RWPE1 (cell line): ENCODE measurements around the gene WWOX.
"Not testable (repeated sequence)": the region's sequence is repeated elsewhere in the genome, so short reads cannot be mapped to it uniquely, and the experiment has no call there.

Experiments
- CTCF ChIA-PET: fragments of 350-600 bp; sonication (Branson Sonifier 250); formaldehyde crosslinking; extraction: SDS; loops from one replicate; lab custom pipeline; 2021; lab: Yijun Ruan, JAX
- POLR2A ChIA-PET: fragments of 400-600 bp; formaldehyde crosslinking; extraction: SDS; loops from one replicate; lab custom pipeline; 2020; ENCODE audit warnings: antibody characterized with exemption; ENCODE audit not compliant: low non-redundant PET; lab: Yijun Ruan, JAX
- DNase-seq: peaks from one replicate; pipeline ENCODE4 v3.0.0; 2012; ENCODE audit warnings: low spot score
- H3K27ac ChIP-seq: fragments of 450-650 bp; 2 replicates; pipeline ENCODE4 v1.5.1; 2017
- TF ChIP-seq, protein P1 (sequence below): fragments of 450-650 bp; conservative IDR thresholded peaks from 2 replicates; pipeline ENCODE4 v1.5.1; 2017; ENCODE audit warnings: low read depth, mild to moderate bottlenecking

The WWOX gene

DNA sequence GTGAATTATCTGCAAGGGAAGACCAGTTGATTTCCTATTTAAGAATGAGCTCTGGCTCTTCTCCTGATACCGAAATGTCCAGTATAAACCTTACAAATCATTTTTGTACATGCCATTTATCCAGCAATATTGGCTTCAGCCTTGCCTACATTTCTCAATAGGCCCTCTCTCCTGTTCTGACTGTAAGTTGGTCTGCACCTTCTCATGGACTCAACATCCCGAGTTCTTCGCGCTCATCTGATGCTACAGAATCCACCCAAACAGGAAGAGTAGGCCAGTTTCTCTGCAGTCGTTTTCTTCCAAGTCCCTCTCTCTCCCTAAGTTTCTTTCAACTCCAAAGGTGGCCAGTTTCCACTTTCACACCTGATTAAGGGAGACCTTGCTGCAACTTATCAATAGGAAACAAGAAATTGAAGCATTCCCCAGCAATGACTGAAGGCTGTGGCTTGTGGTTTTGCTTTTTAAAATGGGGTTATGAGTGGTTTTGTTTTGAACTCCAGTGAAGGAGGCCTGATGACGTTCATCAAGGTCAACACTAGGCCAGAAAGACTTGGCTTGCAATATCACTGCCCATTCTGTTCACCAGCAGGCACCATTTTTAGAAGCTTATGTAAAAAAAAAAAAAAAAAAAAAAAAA, 1118.0 kb downstream of the WWOX start:
- POLR2A ChIA-PET = no interaction called here
- H3K27ac ChIP-seq = no peak overlapping the region
- CTCF ChIA-PET = no interaction called here
- TF ChIP-seq, protein P1, sequence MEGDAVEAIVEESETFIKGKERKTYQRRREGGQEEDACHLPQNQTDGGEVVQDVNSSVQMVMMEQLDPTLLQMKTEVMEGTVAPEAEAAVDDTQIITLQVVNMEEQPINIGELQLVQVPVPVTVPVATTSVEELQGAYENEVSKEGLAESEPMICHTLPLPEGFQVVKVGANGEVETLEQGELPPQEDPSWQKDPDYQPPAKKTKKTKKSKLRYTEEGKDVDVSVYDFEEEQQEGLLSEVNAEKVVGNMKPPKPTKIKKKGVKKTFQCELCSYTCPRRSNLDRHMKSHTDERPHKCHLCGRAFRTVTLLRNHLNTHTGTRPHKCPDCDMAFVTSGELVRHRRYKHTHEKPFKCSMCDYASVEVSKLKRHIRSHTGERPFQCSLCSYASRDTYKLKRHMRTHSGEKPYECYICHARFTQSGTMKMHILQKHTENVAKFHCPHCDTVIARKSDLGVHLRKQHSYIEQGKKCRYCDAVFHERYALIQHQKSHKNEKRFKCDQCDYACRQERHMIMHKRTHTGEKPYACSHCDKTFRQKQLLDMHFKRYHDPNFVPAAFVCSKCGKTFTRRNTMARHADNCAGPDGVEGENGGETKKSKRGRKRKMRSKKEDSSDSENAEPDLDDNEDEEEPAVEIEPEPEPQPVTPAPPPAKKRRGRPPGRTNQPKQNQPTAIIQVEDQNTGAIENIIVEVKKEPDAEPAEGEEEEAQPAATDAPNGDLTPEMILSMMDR = no peak
- DNase-seq = no peak

DNA sequence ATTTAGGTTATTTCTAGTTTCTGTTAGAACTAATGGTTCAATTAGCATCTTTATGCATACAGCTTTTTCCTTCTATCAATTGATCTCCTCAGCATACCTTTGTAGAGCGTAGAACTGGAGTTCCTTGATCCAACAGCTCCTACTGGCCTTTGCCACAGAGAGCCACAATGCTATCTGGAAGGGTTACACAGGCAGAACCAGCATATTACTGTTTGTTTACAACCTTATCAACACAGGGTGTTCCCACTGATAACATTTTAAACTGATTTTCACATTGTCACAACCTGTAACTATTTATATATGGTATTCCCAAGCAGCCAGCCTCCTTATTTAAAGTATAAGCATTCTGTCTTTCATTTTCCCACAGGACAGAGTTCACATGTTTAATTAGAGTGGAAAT, 1118.9 kb downstream of the WWOX start:
- no peak for DNase-seq
- no peak overlapping the region for H3K27ac ChIP-seq
- TF ChIP-seq, protein P1 = no peak
- ChIA-PET POLR2A (no interaction called here), CTCF (no interaction called here)

DNA sequence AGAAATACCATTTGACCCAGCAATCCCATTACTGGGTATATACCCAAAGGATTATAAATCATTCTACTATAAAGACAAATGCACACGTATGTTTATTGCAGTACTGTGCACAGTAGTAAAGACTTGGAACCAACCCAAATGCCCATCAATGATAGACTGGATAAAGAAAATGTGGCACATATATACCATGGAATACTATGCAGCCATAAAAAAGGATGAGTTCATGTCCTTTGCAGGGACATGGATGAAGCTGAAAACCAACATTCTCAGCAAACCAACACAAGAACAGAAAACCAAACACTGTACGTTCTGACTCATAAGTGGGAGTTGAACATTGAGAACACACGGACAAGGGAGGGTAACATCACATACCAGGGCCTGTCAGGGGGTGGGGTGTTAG, 1126.5 kb downstream of the WWOX start:
- H3K27ac ChIP-seq, CTCF ChIA-PET, POLR2A ChIA-PET, DNase-seq: not testable (repeated sequence)

DNA sequence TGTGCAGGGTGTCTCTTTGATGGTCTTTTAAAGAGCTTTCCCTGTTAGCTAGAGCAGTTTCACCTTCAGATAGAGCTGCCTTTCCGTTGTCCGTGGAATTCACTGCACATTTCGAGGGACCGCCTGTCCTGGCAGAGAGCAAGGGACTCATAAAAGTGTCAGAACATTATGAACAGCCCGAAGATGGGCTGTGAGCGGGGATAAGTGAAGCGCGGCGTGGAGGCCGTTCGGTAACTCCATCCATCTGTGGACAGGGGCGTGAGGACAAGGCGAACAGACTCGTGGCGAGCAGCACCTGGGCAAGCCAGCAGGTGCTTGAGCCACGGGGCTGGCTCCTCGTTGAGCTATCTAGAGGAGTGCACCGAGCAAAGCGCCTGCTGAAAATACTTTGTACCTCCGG, 1129.9 kb downstream of the WWOX start:
- CTCF ChIA-PET = no interaction called here

DNA sequence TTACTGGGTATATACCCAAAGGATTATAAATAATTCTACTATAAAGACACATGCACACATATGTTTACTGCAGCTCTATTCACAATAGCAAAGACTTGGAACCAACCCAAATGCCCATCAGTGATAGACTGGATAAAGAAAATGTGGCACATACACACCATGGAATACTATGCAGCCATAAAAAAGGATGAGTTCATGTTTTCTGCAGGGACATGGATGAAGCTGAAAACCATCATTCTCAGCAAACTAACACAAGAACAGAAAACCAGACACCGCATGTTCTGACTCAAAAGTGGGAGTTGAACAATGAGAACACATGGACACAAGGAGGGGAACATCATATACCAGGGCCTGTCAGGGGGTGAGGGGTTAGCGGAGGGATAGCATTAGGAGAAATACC, 1146.2 kb downstream of the WWOX start:
- DNase-seq, H3K27ac ChIP-seq, POLR2A ChIA-PET, CTCF ChIA-PET: not testable (repeated sequence)

More for the DNA sequence above, 1129.9 kb downstream of the WWOX start:
- H3K27ac ChIP-seq = no peak overlapping the region
- POLR2A ChIA-PET = no interaction called here
- TF ChIP-seq, protein P1 = no peak
- no peak for DNase-seq

DNA sequence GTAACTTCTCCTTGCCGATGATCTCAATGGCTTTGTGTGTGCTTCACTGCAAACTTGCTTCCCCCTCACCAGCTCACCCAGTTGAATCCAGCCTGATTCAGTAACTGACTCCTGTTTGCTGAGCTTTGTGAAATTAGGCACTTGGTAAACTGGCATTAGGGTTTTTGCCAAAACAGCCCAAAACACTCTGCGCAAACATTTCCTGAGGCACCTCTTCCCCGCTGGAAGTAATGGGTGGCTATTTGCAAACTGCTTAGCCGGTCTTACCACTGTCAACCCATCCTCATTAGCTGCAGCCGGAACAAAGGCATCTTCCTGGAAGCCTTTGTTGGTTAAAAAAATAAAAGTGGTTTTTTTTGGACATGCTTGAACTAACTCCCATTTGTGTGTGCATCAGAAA, 1147.9 kb downstream of the WWOX start:
- POLR2A ChIA-PET = no interaction called here
- CTCF ChIA-PET = no interaction called here

DNA sequence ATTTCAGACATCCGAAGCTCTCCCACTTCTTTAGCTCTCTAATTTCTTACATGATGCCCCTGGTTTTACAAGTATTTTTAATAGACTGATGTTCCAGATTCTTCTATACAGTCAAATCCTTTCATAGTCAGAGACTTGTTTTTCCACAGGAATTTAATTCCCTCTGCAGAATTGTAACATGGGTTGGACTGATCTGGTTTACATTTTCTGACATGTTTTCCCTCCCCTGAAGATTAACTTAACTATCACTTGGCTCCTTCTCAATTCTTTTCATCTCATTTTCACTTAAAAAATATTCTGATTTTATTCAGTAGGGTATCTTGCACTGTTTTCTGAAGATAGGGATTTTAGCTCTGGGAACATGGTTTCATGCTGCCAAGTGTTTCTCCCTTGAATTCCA, 1148.9 kb downstream of the WWOX start:
- POLR2A ChIA-PET = no interaction called here
- CTCF ChIA-PET = no interaction called here
- H3K27ac ChIP-seq = no peak overlapping the region
- TF ChIP-seq, protein P1 = no peak
- no peak for DNase-seq

More for the DNA sequence above, 1147.9 kb downstream of the WWOX start:
- TF ChIP-seq, protein P1 = no peak
- H3K27ac ChIP-seq = no peak overlapping the region
- DNase-seq = no peak
